HT1080 (cell line): ENCODE measurements around the gene SMAD2. TPM values are rescaled to one million over a fixed set of nuclear protein-coding genes. Genes with fewer than 3 reads are reported as not detected.
A peak's percentile ranks its signal among the peaks of the same experiment; 100 is the strongest.

Experiments used
- DNase-seq: peaks from one replicate; pipeline ENCODE4 v3.0.0-alpha.2; 2015; ENCODE audit warnings: low read depth
- total RNA-seq: library from RNA; depleted of rRNA; stranded (reverse); fragments of >200 nt; shearing (Covaris generic); gene quantifications from 2 replicates; pipeline ENCODE4 v1.2.3, GENCODE V29; 2014

SMAD2 gene
- total RNA-seq, 1 experiment from 2014 or later: 72.7 TPM

GRCh38 chr18:47932190-47932589, 1.7 kb upstream of the SMAD2 start:
- no peak for DNase-seq

DNA sequence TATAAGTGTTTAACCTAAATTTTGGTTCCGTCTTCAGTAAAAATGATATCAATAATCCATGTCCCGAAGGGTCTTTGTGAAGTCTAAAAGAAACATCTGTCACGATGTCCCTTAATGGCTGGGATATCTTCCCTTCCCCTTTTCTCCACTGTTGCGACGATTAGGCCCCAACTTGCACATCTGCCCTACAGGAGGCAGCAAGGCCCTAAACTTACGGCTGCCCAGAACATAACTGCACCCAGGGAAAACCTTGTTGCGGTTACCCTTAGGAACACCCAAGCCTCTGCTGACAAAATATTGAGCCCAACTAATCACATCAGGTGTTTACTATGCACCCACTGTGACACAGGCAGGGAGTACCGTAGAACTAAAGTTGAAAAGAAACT, 1.3 kb upstream of the SMAD2 start:
- DNase-seq: peak; percentile 29

GRCh38 chr18:47930931-47931717, 665 bp upstream of the SMAD2 start:
- peak; percentile 93 for DNase-seq

GRCh38 chr18:47929681-47930198, 719 bp downstream of the SMAD2 start:
- no peak for DNase-seq

DNA sequence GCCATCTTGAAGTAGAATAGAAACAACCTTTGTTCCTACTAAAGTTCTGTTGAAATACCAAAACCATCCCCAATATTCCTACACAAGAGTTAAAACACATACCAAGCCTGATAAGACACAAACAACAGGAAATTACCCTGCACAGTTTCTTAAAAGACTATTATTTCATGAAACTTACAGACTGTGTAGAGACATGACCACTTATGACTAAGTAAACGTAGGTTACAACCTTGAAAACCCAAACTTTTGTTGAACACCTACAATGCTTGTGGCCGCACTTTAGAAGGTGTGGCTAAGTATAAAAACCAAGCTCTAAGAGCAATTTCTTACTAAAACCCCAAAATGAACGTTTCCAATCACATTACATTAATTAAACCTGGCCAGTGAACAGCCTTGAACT, 2.0 kb downstream of the SMAD2 start:
- no peak for DNase-seq

GRCh38 chr18:47926101-47926850, 4.2 kb downstream of the SMAD2 start:
- DNase-seq: no peak

- DNase-seq: no peak
Measured at GRCh38 chr18:47919916-47920315, 10.5 kb downstream of the SMAD2 start.

GRCh38 chr18:47917923-47918610, 12.4 kb downstream of the SMAD2 start:
- no peak for DNase-seq

DNA sequence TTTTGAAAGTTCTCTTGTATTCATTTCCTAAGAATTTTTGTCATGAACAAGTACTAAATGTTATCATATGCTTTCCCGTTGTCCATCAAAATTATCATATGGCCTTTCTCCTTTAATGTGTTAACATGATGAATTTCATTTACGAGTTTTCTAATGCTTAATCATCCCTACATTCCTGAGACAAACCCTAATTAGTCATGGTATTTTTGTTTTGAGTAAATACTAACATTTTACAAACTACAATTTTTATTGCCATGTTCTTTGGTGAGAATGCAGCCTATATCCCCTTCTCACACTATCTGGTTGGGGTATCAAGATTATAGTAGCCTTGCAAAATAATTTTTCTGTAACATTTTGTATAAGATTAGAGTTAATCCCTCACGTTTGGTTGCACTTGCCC, 14.5 kb downstream of the SMAD2 start:
- no peak for DNase-seq

DNA sequence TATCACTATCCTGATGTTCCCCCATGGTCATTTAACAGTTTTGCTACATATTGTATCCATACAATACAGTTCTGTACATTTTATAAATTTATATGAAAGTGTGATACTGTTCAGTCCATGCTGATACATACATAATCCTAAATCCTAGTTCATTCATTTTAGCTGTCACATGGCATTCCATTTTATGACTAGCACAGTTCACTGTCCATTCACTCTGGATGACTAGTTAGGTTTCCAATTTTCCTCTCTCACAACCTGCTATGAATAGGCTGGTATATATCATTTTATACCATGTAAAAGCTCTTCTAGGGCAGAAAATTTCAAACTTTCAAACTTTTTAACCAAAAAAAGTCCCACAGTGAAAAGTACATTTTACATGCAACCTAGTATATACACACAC, 15.2 kb downstream of the SMAD2 start:
- no peak for DNase-seq

DNA sequence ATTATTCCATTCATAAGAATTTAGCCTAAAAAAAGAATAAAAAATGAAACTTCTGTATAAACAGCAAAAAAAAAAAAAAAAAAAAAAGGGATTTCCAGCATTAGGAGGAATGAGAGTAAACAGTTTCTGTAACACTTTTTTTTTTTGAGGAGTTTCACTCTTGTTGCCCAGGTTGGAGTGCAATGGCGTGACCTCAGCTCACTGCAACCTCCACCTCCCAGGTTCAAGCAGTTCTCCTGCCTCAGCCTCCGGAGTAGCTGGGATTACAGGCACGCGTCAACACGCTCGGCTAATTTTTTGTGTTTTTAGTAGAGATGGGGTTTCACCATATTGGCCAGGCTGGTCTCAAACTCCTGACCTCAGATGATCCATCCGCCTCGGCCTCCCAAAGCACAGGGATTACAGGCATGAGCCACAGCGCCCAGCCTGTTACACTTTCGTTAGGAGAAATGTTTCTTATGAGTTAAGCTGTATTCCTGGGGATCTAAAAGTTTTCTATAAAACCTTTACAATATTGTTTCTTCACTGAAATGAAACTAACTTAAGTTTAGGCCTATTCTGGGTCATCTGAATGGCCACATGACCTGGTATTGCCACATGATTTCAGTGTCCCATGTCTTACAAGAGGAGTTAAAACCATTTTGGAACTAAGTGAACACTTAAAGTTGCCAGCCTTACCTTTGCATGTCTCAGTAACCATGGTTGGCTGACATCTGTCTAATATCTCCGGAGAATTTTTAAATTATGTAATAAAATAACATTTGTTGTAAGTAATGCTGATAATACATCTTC, 17.5 kb downstream of the SMAD2 start:
- DNase-seq: no peak

GRCh38 chr18:47912343-47912742, 18.1 kb downstream of the SMAD2 start:
- no peak for DNase-seq

DNA sequence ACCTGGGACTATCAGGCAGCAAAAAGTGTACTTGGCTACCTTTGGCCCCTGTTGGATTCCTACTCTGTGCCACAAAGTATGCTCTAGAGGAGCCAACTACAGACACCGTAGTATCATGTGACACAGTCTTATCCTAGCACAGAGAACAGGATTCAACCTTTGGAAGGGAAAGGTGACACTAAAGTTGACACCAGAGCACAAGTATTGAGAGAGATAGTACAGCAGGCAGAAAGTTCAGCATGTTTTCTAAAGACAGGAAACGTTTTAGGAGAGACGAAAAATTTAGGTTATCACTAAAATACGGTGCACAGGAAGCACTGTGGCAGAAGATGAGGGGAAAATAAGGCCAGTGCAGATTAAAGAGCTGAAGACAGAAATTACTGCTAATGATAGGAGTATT, 18.6 kb downstream of the SMAD2 start:
- no peak for DNase-seq

DNA sequence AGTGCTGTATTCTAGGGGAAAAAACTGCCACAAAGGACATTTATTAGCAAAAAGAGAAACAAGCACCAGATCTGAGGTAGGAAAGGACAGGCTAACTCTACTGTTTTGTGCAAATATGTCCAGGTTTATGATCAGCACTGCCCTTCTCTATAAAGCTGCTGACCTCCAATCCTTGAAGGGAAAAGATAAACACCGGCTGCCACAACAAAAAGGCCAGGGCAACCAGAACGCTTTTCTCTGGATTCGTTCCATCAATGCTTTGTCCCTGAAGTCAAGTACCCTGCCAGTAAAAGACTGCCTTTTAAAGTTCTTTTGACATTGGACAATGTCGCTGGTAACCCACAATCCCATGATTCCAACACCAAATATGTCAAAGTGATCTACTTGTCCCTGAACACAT, 21.0 kb downstream of the SMAD2 start:
- DNase-seq: no peak

GRCh38 chr18:47908592-47908991, 21.9 kb downstream of the SMAD2 start:
- no peak for DNase-seq

DNA sequence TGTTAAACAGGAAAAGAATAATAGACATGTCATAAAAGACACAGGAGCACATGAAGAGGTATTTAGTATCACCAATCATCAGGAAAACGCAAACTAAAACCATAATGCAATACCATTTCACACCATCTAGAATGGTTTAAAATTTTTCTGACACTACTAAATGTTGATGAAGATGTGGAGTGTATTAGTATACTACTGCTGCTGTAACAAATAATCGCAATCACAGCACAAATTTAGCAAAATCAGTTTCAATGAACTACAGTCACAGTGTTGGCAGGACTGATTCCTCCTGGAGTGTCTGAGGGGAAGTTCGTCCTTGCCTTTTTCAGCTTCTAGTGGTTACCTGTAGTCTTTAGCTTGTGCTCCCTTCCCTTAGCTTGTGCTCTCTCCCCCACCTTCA, 24.1 kb downstream of the SMAD2 start:
- DNase-seq: no peak

DNA sequence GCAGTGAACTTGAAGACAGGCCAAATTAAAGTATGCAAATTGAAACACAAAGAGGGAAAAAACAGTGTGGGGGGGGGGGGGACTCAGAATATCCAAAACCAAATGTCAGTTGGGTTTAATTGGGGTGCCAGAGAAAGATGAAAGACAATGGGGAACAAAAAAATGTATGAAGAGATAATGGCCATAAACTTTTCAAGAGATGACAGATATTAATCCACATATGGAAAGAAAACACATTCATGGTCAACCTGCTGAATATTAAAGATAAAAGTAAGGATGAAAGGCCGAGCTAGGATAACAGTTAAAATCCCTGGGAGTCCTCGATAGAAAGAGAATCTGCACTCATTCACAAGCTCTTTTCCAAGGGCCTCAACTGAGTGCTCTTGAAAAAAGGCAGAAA, 26.6 kb downstream of the SMAD2 start:
- DNase-seq: no peak

GRCh38 chr18:47901624-47902362, 28.7 kb downstream of the SMAD2 start:
- no peak for DNase-seq

GRCh38 chr18:47899107-47899840, 31.2 kb downstream of the SMAD2 start:
- DNase-seq: no peak

- DNase-seq: no peak
Measured at GRCh38 chr18:47898696-47899095, 31.8 kb downstream of the SMAD2 start.
